ENCODE measurements around the gene ADAMTS17. TPM values are rescaled to one million over a fixed set of nuclear protein-coding genes. Genes with fewer than 3 reads are reported as not detected.

The ADAMTS17 gene
- total RNA-seq, 1 experiment from 2014 or later, result 7.7 TPM

DNA sequence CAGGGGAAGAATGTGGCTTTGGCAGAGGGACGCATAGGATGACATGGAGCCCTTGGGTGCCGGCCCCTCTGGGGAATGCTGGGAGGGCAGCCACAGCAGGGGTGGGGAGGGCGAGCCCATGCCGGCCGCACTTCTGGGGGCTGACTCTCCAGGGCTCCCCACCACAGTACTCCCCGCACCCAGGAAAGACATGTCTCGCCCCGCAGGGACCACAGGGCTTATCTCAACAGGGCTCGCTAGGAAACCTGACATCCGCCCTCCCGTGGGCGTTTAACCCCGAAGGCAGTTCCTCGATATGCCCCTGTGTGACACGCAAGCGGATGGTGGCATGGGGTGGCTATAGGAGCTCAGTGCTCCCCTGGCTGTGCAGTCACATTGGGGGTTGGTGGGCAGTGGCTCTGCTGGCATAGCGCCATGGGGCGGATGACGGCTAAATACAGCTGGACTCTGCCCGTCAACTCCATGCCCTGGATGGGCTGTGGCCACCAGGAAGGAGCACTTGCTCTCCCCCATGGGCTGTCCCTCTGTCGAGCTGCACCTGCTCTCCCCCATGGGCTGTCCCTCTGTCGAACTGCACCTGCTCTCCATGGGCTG, 141.4 kb downstream of the ADAMTS17 start:
- Mint-ChIP-seq H3K9me3 (ENCODE audit: unreplicated experiment) (no peaks in the 10 kb centered on the region), H3K4me3 (ENCODE audit: unreplicated experiment) (no peak overlapping the region), H3K27me3 (ENCODE audit: insufficient read depth, unreplicated experiment) (no peaks in the 10 kb centered on the region), H3K4me1 (ENCODE audit: insufficient read depth, unreplicated experiment) (no peaks in the 10 kb centered on the region), H3K36me3 (ENCODE audit: insufficient read depth, unreplicated experiment) (no peaks in the 10 kb centered on the region), H3K27ac (ENCODE audit: low read depth, unreplicated experiment) (no peak overlapping the region)
- DNase-seq (ENCODE audit: unreplicated experiment), result no peak
- BruUV-seq (replicated peaks), result no TSS peak
- TF ChIP-seq, protein P1, sequence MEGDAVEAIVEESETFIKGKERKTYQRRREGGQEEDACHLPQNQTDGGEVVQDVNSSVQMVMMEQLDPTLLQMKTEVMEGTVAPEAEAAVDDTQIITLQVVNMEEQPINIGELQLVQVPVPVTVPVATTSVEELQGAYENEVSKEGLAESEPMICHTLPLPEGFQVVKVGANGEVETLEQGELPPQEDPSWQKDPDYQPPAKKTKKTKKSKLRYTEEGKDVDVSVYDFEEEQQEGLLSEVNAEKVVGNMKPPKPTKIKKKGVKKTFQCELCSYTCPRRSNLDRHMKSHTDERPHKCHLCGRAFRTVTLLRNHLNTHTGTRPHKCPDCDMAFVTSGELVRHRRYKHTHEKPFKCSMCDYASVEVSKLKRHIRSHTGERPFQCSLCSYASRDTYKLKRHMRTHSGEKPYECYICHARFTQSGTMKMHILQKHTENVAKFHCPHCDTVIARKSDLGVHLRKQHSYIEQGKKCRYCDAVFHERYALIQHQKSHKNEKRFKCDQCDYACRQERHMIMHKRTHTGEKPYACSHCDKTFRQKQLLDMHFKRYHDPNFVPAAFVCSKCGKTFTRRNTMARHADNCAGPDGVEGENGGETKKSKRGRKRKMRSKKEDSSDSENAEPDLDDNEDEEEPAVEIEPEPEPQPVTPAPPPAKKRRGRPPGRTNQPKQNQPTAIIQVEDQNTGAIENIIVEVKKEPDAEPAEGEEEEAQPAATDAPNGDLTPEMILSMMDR (IDR thresholded peaks at IDR 0.05; ENCODE audit: unreplicated experiment), result no peak
- POLR2A ChIA-PET, result no interaction called here
- intact Hi-C loops (cut with micrococcal nuclease), result no loop called here
- CTCF ChIA-PET, result no interaction called here

DNA sequence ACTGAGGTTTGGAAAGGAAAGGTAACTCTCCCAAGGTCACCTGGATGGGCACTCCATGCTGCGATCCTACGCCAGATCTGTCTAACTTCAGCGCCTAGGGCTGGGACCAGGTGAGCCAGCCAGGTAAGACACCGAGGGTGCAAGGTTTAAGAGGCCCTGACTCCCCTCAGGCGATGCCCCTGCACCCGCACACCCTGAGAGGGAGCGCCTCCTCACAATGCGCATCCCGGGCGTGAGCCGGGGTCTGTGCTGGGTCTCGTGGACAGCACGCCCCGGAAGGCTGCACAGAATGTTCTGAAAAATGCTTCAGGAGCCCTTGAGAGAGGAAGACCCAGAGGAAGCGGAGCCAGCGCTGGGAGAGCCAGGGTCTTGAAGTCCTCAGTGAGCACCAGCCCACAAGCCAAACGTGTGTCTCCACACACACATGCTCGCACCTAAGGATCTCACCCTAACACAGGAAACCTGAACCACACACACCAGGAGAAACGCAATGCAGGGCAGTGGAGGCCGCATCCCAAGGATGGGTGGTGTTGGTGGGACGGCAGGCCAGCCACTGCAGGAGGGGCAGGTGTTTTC, 142.0 kb downstream of the ADAMTS17 start:
- no TSS peak for BruUV-seq (replicated peaks)
- no peaks in the 10 kb centered on the region for H3K36me3 Mint-ChIP-seq (ENCODE audit: insufficient read depth, unreplicated experiment)
- CTCF ChIA-PET, result no interaction called here
- POLR2A ChIA-PET, result no interaction called here
- intact Hi-C loops (cut with micrococcal nuclease), result no loop called here
- H3K9me3 Mint-ChIP-seq (ENCODE audit: unreplicated experiment), result no peaks in the 10 kb centered on the region
- H3K4me1 Mint-ChIP-seq (ENCODE audit: insufficient read depth, unreplicated experiment), result no peaks in the 10 kb centered on the region
- no peak overlapping the region for H3K4me3 Mint-ChIP-seq (ENCODE audit: unreplicated experiment)
- TF ChIP-seq, protein P1 (IDR thresholded peaks at IDR 0.05; ENCODE audit: unreplicated experiment), result no peak
- DNase-seq (ENCODE audit: unreplicated experiment), result no peak
- no peaks in the 10 kb centered on the region for H3K27me3 Mint-ChIP-seq (ENCODE audit: insufficient read depth, unreplicated experiment)
- H3K27ac Mint-ChIP-seq (ENCODE audit: low read depth, unreplicated experiment), result no peak overlapping the region

DNA sequence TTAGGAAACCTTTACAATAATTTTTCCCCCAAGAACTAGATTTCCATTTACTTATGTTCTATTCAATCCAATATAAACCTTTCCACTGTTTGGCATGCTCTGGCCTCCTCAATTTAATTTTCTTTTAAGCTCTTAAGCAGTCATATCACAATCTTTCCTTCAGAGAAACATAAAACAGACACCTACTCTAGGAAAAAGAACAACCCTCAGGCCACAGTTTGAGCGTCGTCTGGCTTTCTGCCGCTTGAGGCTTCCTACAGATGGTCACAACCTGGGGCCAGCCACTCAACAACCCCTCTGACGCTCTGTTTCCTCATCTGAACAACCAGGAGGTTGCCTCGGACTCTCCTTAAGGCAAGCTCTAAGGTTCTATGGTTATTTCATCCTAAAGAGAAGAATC, 143.3 kb downstream of the ADAMTS17 start:
- no peaks in the 10 kb centered on the region for H3K4me1 Mint-ChIP-seq (ENCODE audit: insufficient read depth, unreplicated experiment)
- no TSS peak for BruUV-seq (replicated peaks)
- H3K27ac Mint-ChIP-seq (ENCODE audit: low read depth, unreplicated experiment), result no peak overlapping the region
- CTCF ChIA-PET, result interaction anchor here (0.7 kb wide), 1 partner anchor 41 kb away, joined by 3 read pairs; no protein-coding TSS in a partner anchor
- intact Hi-C loops (cut with micrococcal nuclease), result no loop called here
- no peak for DNase-seq (ENCODE audit: unreplicated experiment)
- H3K27me3 Mint-ChIP-seq (ENCODE audit: insufficient read depth, unreplicated experiment), result no peaks in the 10 kb centered on the region
- no peaks in the 10 kb centered on the region for H3K36me3 Mint-ChIP-seq (ENCODE audit: insufficient read depth, unreplicated experiment)
- POLR2A ChIA-PET, result no interaction called here
- no peak overlapping the region for H3K4me3 Mint-ChIP-seq (ENCODE audit: unreplicated experiment)
- H3K9me3 Mint-ChIP-seq (ENCODE audit: unreplicated experiment), result no peaks in the 10 kb centered on the region
- TF ChIP-seq, protein P1 (IDR thresholded peaks at IDR 0.05; ENCODE audit: unreplicated experiment), result no peak

DNA sequence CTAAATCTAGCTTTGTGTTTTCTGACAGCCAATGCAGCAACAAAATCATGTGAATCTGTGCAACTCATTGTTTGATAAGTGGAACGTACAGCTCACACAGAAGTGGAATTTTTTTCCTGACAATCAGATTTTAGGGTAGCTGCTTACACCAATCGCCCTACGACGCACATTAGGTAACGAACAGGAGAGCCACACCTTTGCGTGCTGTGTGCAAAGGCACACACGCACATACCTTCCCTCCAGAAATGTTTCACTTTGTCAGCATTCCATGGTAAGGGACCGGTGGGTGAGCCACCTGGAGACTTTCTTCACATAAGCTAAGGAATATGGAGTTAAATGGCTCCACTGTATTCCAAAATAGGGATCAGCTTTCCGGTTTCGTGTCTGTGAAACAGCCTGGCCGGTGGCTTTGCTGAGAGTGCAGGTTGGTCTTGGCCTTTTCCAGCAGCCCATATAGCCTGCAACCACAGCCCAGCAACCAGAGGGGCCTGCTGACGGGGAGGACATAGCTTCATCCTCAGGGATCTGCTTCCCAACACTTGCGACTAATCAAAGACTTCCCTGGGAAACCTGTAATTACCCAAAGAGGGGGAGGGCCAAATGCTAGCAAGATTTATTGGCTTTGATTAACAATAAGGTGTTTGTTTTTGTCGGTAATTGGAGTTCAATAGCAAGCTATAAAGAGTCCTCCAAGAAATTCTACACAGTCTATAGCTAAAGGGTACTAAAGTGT, 145.3 kb downstream of the ADAMTS17 start:
- ChIA-PET POLR2A (no interaction called here), CTCF (no interaction called here)
- intact Hi-C loops (cut with micrococcal nuclease), result no loop called here
- no peaks in the 10 kb centered on the region for H3K4me1 Mint-ChIP-seq (ENCODE audit: insufficient read depth, unreplicated experiment)
- no TSS peak for BruUV-seq (replicated peaks)
- no peak overlapping the region for H3K27ac Mint-ChIP-seq (ENCODE audit: low read depth, unreplicated experiment)
- H3K4me3 Mint-ChIP-seq (ENCODE audit: unreplicated experiment), result no peak overlapping the region
- no peaks in the 10 kb centered on the region for H3K36me3 Mint-ChIP-seq (ENCODE audit: insufficient read depth, unreplicated experiment)
- H3K9me3 Mint-ChIP-seq (ENCODE audit: unreplicated experiment), result no peaks in the 10 kb centered on the region
- DNase-seq (ENCODE audit: unreplicated experiment), result no peak
- TF ChIP-seq, protein P1 (IDR thresholded peaks at IDR 0.05; ENCODE audit: unreplicated experiment), result no peak
- no peaks in the 10 kb centered on the region for H3K27me3 Mint-ChIP-seq (ENCODE audit: insufficient read depth, unreplicated experiment)

Measured in MCF 10A (cell line).